K562 (cell line): Measurements from ENCODE around the gene MAGI1. TPM values are rescaled to one million over a fixed set of nuclear protein-coding genes. Genes with fewer than 3 reads are reported as not detected.

ENCODE experiments used
- ATAC-seq: fragments of 200-7000 bp; cut with Tn5 transposase; 3 replicates; pipeline ENCODE4 v1.9.1; 2020; ENCODE audit warnings: moderate library complexity
- BruUV-seq: library from RNA; stranded (reverse); fragments of 400-500 nt; replicated peaks from 2 replicates; lab custom pipeline; 2021; lab: Mats Ljungman, UMichigan
- CTCF ChIA-PET: fragments of 300-600 bp; formaldehyde crosslinking; extraction: SDS; loops from one replicate; lab custom pipeline; 2021; ENCODE audit warnings: low intra/inter-chr PET ratio; lab: Yijun Ruan, JAX
- POLR2A ChIA-PET: fragments of 300-600, 350-650 bp; sonication (Branson Sonifier 250); formaldehyde crosslinking; extraction: SDS; loops from one replicate; lab custom pipeline; 2021; ENCODE audit warnings: antibody characterized with exemption, inconsistent platforms; lab: Yijun Ruan, JAX
- DNase-seq, 4 experiments: peaks; one replicate each; pipeline versions ENCODE4 v3.0.0 to v3.0.0-alpha.2; 2011 to 2018; ENCODE audit warnings: low spot score in 3 of 4, mixed read lengths in 3 of 4; ENCODE audit errors: extremely low read depth in 1 of 4
- FAIRE-seq: peaks from 2 replicates; lab custom pipeline; 2011; peaks lifted over from hg19 to GRCh38; lab: Jason Lieb, UNC
- H2AFZ ChIP-seq: 2 replicates; pipeline ENCODE4 v1.6.0; 2011; ENCODE audit warnings: low read depth, low read length, control low read depth, inconsistent platforms
- H3K27ac ChIP-seq: fragments of 200-600 bp; 3 replicates; pipeline ENCODE4 v1.8.0; 2011; ENCODE audit warnings: low read depth, mild to moderate bottlenecking, control low read depth, inconsistent platforms, low read length, moderate library complexity, mixed read lengths; ENCODE audit errors: extremely low read depth
- H3K27me3 ChIP-seq, 2 experiments: fragments of 300-600 bp in 1 of 2; 2 replicates in 1 of 2; 3 replicates in 1 of 2; pipeline versions ENCODE4 v1.6.0 to v1.8.0; 2011; ENCODE audit warnings: inconsistent platforms in 2 of 2, low read length in 2 of 2, mild to moderate bottlenecking in 1 of 2, mixed read lengths in 1 of 2, moderate library complexity in 1 of 2; ENCODE audit not compliant: control insufficient read depth in 2 of 2, insufficient read depth in 2 of 2
- H3K36me3 ChIP-seq: fragments of 300-600 bp; 3 replicates; pipeline ENCODE4 v1.8.0; 2011; ENCODE audit warnings: mild to moderate bottlenecking, low read length, inconsistent platforms; ENCODE audit not compliant: control insufficient read depth, insufficient read depth
- H3K4me1 ChIP-seq, 2 experiments: fragments of 200-600 bp in 1 of 2; replicated peaks in 1 of 2; 2 replicates in 1 of 2; 3 replicates in 1 of 2; pipeline versions ENCODE4 v1.5.1 to v1.8.0; 2011; ENCODE audit warnings: inconsistent platforms in 2 of 2, low read length in 2 of 2, mild to moderate bottlenecking in 1 of 2, mixed read lengths in 1 of 2, moderate library complexity in 1 of 2; ENCODE audit not compliant: control insufficient read depth in 2 of 2, insufficient read depth in 2 of 2
- H3K4me2 ChIP-seq: 2 replicates; pipeline ENCODE4 v1.6.1; 2011; ENCODE audit warnings: low read length, control low read depth, inconsistent platforms, mixed read lengths; ENCODE audit not compliant: insufficient read depth
- H3K4me3 ChIP-seq: fragments of 200-600 bp; sonication (generic), shearing (Covaris generic); 2 replicates; pipeline ENCODE4 v1.5.1; 2016; ENCODE audit warnings: control low read depth, inconsistent platforms
- H3K79me2 ChIP-seq: fragments of 200-600 bp; 3 replicates; pipeline ENCODE4 v1.8.0; 2011; ENCODE audit warnings: low read length, inconsistent platforms; ENCODE audit not compliant: control insufficient read depth, insufficient read depth
- H3K9ac ChIP-seq, 2 experiments: 2 replicates each; pipeline versions ENCODE4 v1.6.0 to v1.6.1; 2011; ENCODE audit warnings: low read depth in 2 of 2, low read length in 2 of 2, control low read depth in 1 of 2, inconsistent platforms in 1 of 2, mild to moderate bottlenecking in 1 of 2, mixed read lengths in 1 of 2; ENCODE audit not compliant: insufficient read depth in 1 of 2
- H3K9me1 ChIP-seq: one replicate; pipeline ENCODE4 v1.6.0; 2011; ENCODE audit warnings: inconsistent platforms, mild to moderate bottlenecking, low read length, moderate library complexity; ENCODE audit not compliant: control insufficient read depth, insufficient read depth
- H3K9me3 ChIP-seq: replicated peaks from 2 replicates; pipeline ENCODE4 v1.5.1; 2011; ENCODE audit warnings: low read depth, low read length, inconsistent platforms; ENCODE audit not compliant: control insufficient read depth, insufficient read depth
- H4K20me1 ChIP-seq: replicated peaks from 2 replicates; pipeline ENCODE4 v1.6.1; 2011; ENCODE audit warnings: low read length, inconsistent platforms, mixed read lengths; ENCODE audit not compliant: control insufficient read depth, insufficient read depth
- CBFA2T3 ChIP-seq: fragments of 450-650 bp; IDR thresholded peaks from 2 replicates; pipeline ENCODE4 v1.6.1; 2017
- CEBPZ ChIP-seq: fragments of 150-350 bp; IDR thresholded peaks from 2 replicates; pipeline ENCODE4 v1.6.1; 2014; ENCODE audit warnings: low read depth, mild to moderate bottlenecking, low read length, borderline replicate concordance
- GATA2 ChIP-seq: sonication (generic); formaldehyde crosslinking; IDR thresholded peaks from 2 replicates; pipeline ENCODE4 v1.4.0; 2020; ENCODE audit warnings: mild to moderate bottlenecking, missing genetic modification reagents
- GMEB1 ChIP-seq: fragments of 250-450 bp; sonication (Bioruptor Pico); IDR thresholded peaks from 2 replicates; pipeline ENCODE4 v1.4.0; 2020; ENCODE audit warnings: mild to moderate bottlenecking
- NUFIP1 ChIP-seq: fragments of 450-650 bp; IDR thresholded peaks from 2 replicates; pipeline ENCODE4 v1.6.1; 2018; ENCODE audit not compliant: partially characterized antibody
- POLR3A ChIP-seq: IDR thresholded peaks from 2 replicates; pipeline ENCODE4 v1.6.1; 2011; ENCODE audit warnings: borderline replicate concordance, mild to moderate bottlenecking, moderate library complexity; ENCODE audit not compliant: insufficient read length, insufficient read depth; ENCODE audit errors: extremely low read depth
- RBM17 ChIP-seq: fragments of 200-400 bp; formaldehyde crosslinking; IDR thresholded peaks from 2 replicates; pipeline ENCODE4 v1.6.1; 2017; ENCODE audit warnings: low read depth, mild to moderate bottlenecking, low read length, borderline replicate concordance
- ZNF224 ChIP-seq: sonication (generic); formaldehyde crosslinking; IDR thresholded peaks from 2 replicates; pipeline ENCODE4 v1.8.0; 2022; ENCODE audit warnings: mild to moderate bottlenecking, missing genetic modification reagents
- ZNF707 ChIP-seq: fragments of 250-450 bp; sonication (Bioruptor Pico); conservative IDR thresholded peaks from 2 replicates; pipeline ENCODE4 v1.8.0; 2022; ENCODE audit warnings: inconsistent platforms, mild to moderate bottlenecking, moderate library complexity
- ZNF717 ChIP-seq: fragments of 250-450 bp; sonication (Bioruptor Pico); IDR thresholded peaks from 2 replicates; pipeline ENCODE4 v1.5.0; 2021
- WGBS: fragments of 100-300 bp; shearing (Covaris generic); methylation state at CpG from one replicate; pipeline ENCODE4 v1.1.6; 2016; ENCODE audit warnings: low coverage, mixed read lengths; ENCODE audit not compliant: insufficient coverage; ENCODE audit errors: missing lambda C conversion rate; 5-methylcytosine and 5-hydroxymethylcytosine counted together
- in situ Hi-C: fragments of 300-500 bp; cut with MboI; formaldehyde crosslinking; loops from 4 replicates; pipeline ENCODE4 v1.15.0; 2018; ENCODE audit warnings: inconsistent platforms, mixed read lengths
- intact Hi-C: fragments of 100-400 bp; cut with micrococcal nuclease; formaldehyde crosslinking; loops from 2 replicates; pipeline ENCODE4 v1.14.2; 2022
- polyA plus RNA-seq, 8 experiments: library from polyadenylated mRNA; depleted of rRNA in 4 of 8; stranded (reverse) in 5 of 8; unstranded in 3 of 8; fragments of >200 nt; fragmentation: Nextera tagmentation in 2 of 8; fragmentation: Illumina TruSeq in 1 of 8; extraction: Ambion mirVana in 2 of 8; extraction: Trizol in 1 of 8; gene quantifications; 2 replicates each; pipeline versions ENCODE4 v1.2.1 to v1.2.3, GENCODE V29; 2011 to 2014; ENCODE audit warnings: inconsistent platforms in 1 of 8, missing spikeins in 1 of 8
- total RNA-seq, 7 experiments: library from RNA; depleted of rRNA in 6 of 7; stranded (reverse); fragments of >200 nt in 6 of 7; fragmentation: Illumina TruSeq in 2 of 7; extraction: Trizol in 2 of 7; gene quantifications; 2 replicates each; pipeline versions ENCODE4 v1.2.1 to v1.2.3, GENCODE V29; 2011 to 2021; ENCODE audit warnings: low replicate concordance in 1 of 7

Gene MAGI1
- total and polyA plus RNA-seq, 9 of the 15 experiments (the other 6 are each of a cell fraction or from before 2014, with no cell fraction given), result 7.8 to 59.4 (median 43.2) TPM

DNA sequence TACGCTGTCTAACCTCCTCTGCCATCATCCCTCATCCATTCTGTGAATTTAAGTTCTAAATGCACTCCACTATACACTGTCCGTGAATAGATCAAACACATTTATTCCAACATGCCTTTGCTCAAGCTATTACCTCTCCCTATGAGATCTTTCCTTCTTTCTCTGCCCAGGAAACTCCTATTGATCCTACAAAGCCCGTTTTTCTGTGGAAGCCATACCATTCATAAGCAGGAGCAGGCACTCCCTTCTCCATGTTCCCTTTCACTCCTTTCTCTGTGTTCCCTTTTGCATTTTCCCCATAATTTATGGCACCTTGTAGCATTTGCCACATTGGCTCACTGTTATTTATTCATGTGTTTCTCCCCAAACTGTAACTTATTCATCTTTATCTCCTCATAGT, 501.6 kb downstream of the MAGI1 start:
- Histone ChIP-seq H3K9ac (no peak overlapping the region), H3K27me3 (no peaks in the 10 kb centered on the region), H2AFZ (peak overlapping the region; percentile 25; the same call in 1 of the 2 replicates), H3K79me2 (peaks cover 71% of the 10 kb centered on the region), H3K4me1 (peaks cover 0 to 30% of the 10 kb centered on the region in 2 experiments; a peak in 4 of 5 replicates), H3K27ac (no peak overlapping the region), H4K20me1 (no peaks in the 10 kb centered on the region), H3K9me3 (no peaks in the 10 kb centered on the region; the same call in 1 of the 2 replicates), H3K36me3 (no peaks in the 10 kb centered on the region), H3K4me3 (no peak overlapping the region), H3K9me1 (no peaks in the 10 kb centered on the region), H3K4me2 (no peak overlapping the region)
- TF ChIP-seq ZNF717 (CRISPR knock-in tag) (no peak), POLR3A (no peak), ZNF224 (CRISPR knock-in tag) (no peak), RBM17 (no peak), GATA2 (no peak), CEBPZ (no peak), ZNF707 (no peak), GMEB1 (CRISPR knock-in tag) (no peak), CBFA2T3 (no peak), NUFIP1 (no peak)
- BruUV-seq, result no TSS peak
- WGBS, result 58% methylated on average over 3 of the region's 3 CpGs
- intact Hi-C loops, result no loop called here
- ChIA-PET CTCF (no interaction called here), POLR2A (interaction anchor here (1.3 kb wide), 1 partner anchor 11 kb away, joined by 4 read pairs; no protein-coding TSS in a partner anchor)
- DNase-seq (no peak), ATAC-seq (no peak), FAIRE-seq (no peak)
- in situ Hi-C loops, result no loop called here
